Activated CD4-positive, alpha-beta T cell treated with anti-CD3 and anti-CD28 coated beads for 36 hours (primary cell): ENCODE results near the gene MED29. TPM values are rescaled to one million over a fixed set of nuclear protein-coding genes. Genes with fewer than 3 reads are reported as not detected.

Experiments used
- ATAC-seq: fragments of 200-7000 bp; cut with Tn5 transposase; one replicate; pipeline ENCODE4 v1.10.0; 2021; ENCODE audit warnings: mild to moderate bottlenecking, moderate library complexity
- CTCF ChIA-PET: fragments of 350-600 bp; sonication (Branson Sonifier 250); formaldehyde crosslinking; loops from one replicate; lab custom pipeline; 2021; ENCODE audit warnings: antibody characterized with exemption; lab: Charles Lee
- POLR2A ChIA-PET: fragments of 350-600 bp; sonication (Branson Sonifier 250); formaldehyde crosslinking; loops from one replicate; lab custom pipeline; 2021; ENCODE audit warnings: antibody characterized with exemption, inconsistent platforms; lab: Charles Lee
- DNase-seq: peaks from one replicate; pipeline ENCODE4 v3.0.0-alpha.2; 2020
- H3K27ac Mint-ChIP-seq: one replicate; pipeline ENCODE4 v1.8.0; 2021; ENCODE audit warnings: mixed read lengths
- H3K27me3 Mint-ChIP-seq: one replicate; pipeline ENCODE4 v1.8.0; 2021; ENCODE audit warnings: mixed read lengths
- H3K36me3 Mint-ChIP-seq: one replicate; pipeline ENCODE4 v1.8.0; 2021; ENCODE audit warnings: low read depth, mixed read lengths
- H3K4me1 Mint-ChIP-seq: one replicate; pipeline ENCODE4 v1.8.0; 2021; ENCODE audit warnings: mixed read lengths
- H3K4me3 Mint-ChIP-seq: one replicate; pipeline ENCODE4 v1.8.0; 2021; ENCODE audit warnings: mild to moderate bottlenecking, moderate library complexity, mixed read lengths
- H3K9me3 Mint-ChIP-seq: one replicate; pipeline ENCODE4 v1.8.0; 2021; ENCODE audit warnings: low read depth, mixed read lengths
- intact Hi-C, 2 experiments: fragments of 100-400 bp; cut with DNase I in 1 of 2; cut with micrococcal nuclease in 1 of 2; formaldehyde crosslinking; loops; one replicate each; pipeline versions ENCODE4 v1.14.2 to v1.15.1; 2022 to 2024; cut with DNase I, micrococcal nuclease
- microRNA-seq: library from miRNA; unstranded; fragments of <30 nt; microRNA quantifications from one replicate; pipeline ENCODE4 v1.2.0, GENCODE V29; 2021; ENCODE audit warnings: borderline replicate concordance
- total RNA-seq, 2 experiments: library from RNA; stranded (reverse); gene quantifications; one replicate each; pipeline ENCODE4 v1.2.3, GENCODE V29; 2021

MED29 gene
- total RNA-seq, 2 experiments from 2014 or later: 24.0 to 34.6 TPM

GRCh38 chr19:39445196-39446111, 54.3 kb downstream of the MED29 start, which contains the start of gene SUPT5H:
TSS of gene SUPT5H (plus strand) at chr19:39445582. CDS start at chr19:39445891, 309 bp downstream.
- ChIA-PET POLR2A (interaction anchor here (0.7 to 3.8 kb wide), 5 partner anchors 9 to 103 kb away, joined by 3 to 50 read pairs (median 4); partner anchors contain the start of genes RPS16 and SAMD4B), CTCF (interaction anchor here (0.6 to 2.3 kb wide), 12 partner anchors 10 to 1332 kb away, joined by 3 to 9 read pairs (median 3); partner anchors contain the start of genes DLL3, EID2B and RPS16)
- peak; percentile 99 for DNase-seq
- Mint-ChIP-seq H3K27ac (peak within 1 kb of the TSS; percentile 100), H3K36me3 (peaks cover 43% of the 10 kb centered on the region), H3K4me1 (peaks cover 42% of the 10 kb centered on the region), H3K4me3 (peak within 1 kb of the TSS; percentile 100), H3K27me3 (no peaks in the 10 kb centered on the region), H3K9me3 (no peaks in the 10 kb centered on the region)
- peak; percentile 89 for ATAC-seq
- intact Hi-C loops: loop anchor here (1.0 to 10.0 kb wide), 16 partner anchors 9 to 903 kb away; partner anchors contain the start of genes TIMM50 (in 2 of the 2), C19orf47 (in 1 of the 2), DYRK1B (in 1 of the 2) and EID2 (in 1 of the 2)

GRCh38 chr19:39446365-39447084, 55.3 kb downstream of the MED29 start:
- DNase-seq: no peak
- Mint-ChIP-seq H3K27ac (peak overlapping the region; percentile 100), H3K4me1 (peaks cover 49% of the 10 kb centered on the region), H3K9me3 (no peaks in the 10 kb centered on the region), H3K27me3 (no peaks in the 10 kb centered on the region), H3K36me3 (peaks cover 48% of the 10 kb centered on the region), H3K4me3 (peak overlapping the region; percentile 100)
- intact Hi-C loops: loop anchor here (2.0 to 10.0 kb wide), 4 partner anchors 34 to 400 kb away; partner anchors contain the start of genes DYRK1B (in 1 of the 2), FBL (in 1 of the 2) and TIMM50 (in 1 of the 2)
- ATAC-seq: no peak
- ChIA-PET CTCF (interaction anchor here (0.6 to 2.3 kb wide), 10 partner anchors 15 to 324 kb away, joined by 3 to 9 read pairs (median 5); partner anchors contain the start of genes EID2B and PLEKHG2), POLR2A (interaction anchor here (0.7 to 3.8 kb wide), 6 partner anchors 11 to 86 kb away, joined by 3 to 50 read pairs (median 5); partner anchors contain the start of genes MED29, PAF1 and RPS16)

GRCh38 chr19:39448271-39448670, 57.1 kb downstream of the MED29 start:
- peaks cover 64% of the 10 kb centered on the region for H3K4me1 Mint-ChIP-seq

GRCh38 chr19:39449116-39449797, 58.1 kb downstream of the MED29 start:
- CTCF ChIA-PET: interaction anchor here (0.7 to 2.3 kb wide), 4 partner anchors 9 to 327 kb away, joined by 4 to 7 read pairs (median 4); partner anchors contain the start of genes EID2B and RPS16
- DNase-seq (peak; percentile 55), ATAC-seq (peak; percentile 10)
- Mint-ChIP-seq H3K27ac (peak overlapping the region; percentile 100), H3K9me3 (no peaks in the 10 kb centered on the region), H3K36me3 (peaks cover 68% of the 10 kb centered on the region), H3K4me1 (peaks cover 65% of the 10 kb centered on the region), H3K27me3 (no peaks in the 10 kb centered on the region), H3K4me3 (peak overlapping the region; percentile 100)
- intact Hi-C loops: loop anchor here in 1 of 2 experiments (5.0 to 10.0 kb wide), 2 partner anchors 316 to 383 kb away; partner anchors contain the start of gene DYRK1B
- POLR2A ChIA-PET: interaction anchor here (0.6 to 1.8 kb wide), 7 partner anchors 11 to 59 kb away, joined by 3 to 5 read pairs (median 4); partner anchors contain the start of gene RPS16

More at GRCh38 chr19:39448271-39448670, 57.1 kb downstream of the MED29 start:
- POLR2A ChIA-PET: interaction anchor here (0.6 to 1.8 kb wide), 9 partner anchors 12 to 55 kb away, joined by 3 to 5 read pairs (median 4); partner anchors contain the start of gene RPS16
- Mint-ChIP-seq H3K9me3 (no peaks in the 10 kb centered on the region), H3K36me3 (peaks cover 63% of the 10 kb centered on the region), H3K27ac (peak overlapping the region; percentile 100), H3K4me3 (peak overlapping the region; percentile 100), H3K27me3 (no peaks in the 10 kb centered on the region)
- no peak for ATAC-seq
- intact Hi-C loops: loop anchor here in 1 of 2 experiments (5.0 to 10.0 kb wide), 2 partner anchors 317 to 384 kb away; partner anchors contain the start of gene DYRK1B
- DNase-seq: peak; percentile 72
- CTCF ChIA-PET: interaction anchor here (0.6 to 2.3 kb wide), 9 partner anchors 8 to 84 kb away, joined by 3 to 7 read pairs (median 4); partner anchors contain the start of genes EID2B, PLEKHG2 and RPS16

Small RNAs within 50 kb of the gene (microRNA-seq; reads per million reads assigned to microRNA genes)
- not detected for gene MIR4530

Other genes starting within 250 kb of the MED29 start
- gene NCCRP1, start 194.4 kb upstream of the MED29 start, total RNA-seq: not detected
- gene SYCN, start 187.1 kb upstream of the MED29 start, total RNA-seq: not detected
- under 1 TPM; 0.34 to 0.53 TPM for gene IFNL3, start 146.4 kb upstream of the MED29 start, total RNA-seq
- not detected for gene IFNL4, start 142.5 kb upstream of the MED29 start, total RNA-seq
- gene IFNL2, start 123.0 kb upstream of the MED29 start, total RNA-seq: not detected
- gene IFNL1, start 95.0 kb upstream of the MED29 start, total RNA-seq: under 1 TPM; 0.50 to 0.51 TPM
- gene LRFN1, start 70.5 kb upstream of the MED29 start, total RNA-seq: 1 to 10 TPM; 5.3 to 5.4 TPM
- gene GMFG, start 55.3 kb upstream of the MED29 start, total RNA-seq: 100 to 1,000 TPM; 231 to 333 TPM
- gene SAMD4B, start 49.0 kb upstream of the MED29 start, total RNA-seq: 10 to 100 TPM; 45.2 to 46.9 TPM
- gene PAF1, start 272 bp upstream of the MED29 start, total RNA-seq: 10 to 100 TPM; 40.4 to 54.2 TPM
- gene ZFP36, start 15.5 kb downstream of the MED29 start, total RNA-seq: 10 to 100 TPM; 69.1 to 69.3 TPM
- gene PLEKHG2, start 21.3 kb downstream of the MED29 start, total RNA-seq: 10 to 100 TPM; 46.0 to 65.5 TPM
- gene RPS16, start 44.6 kb downstream of the MED29 start, total RNA-seq: 1,000 to 10,000 TPM; 3,146 to 3,331 TPM
- gene SUPT5H, start 54.2 kb downstream of the MED29 start, total RNA-seq: 100 to 1,000 TPM; 157 to 165 TPM
- 100 to 1,000 TPM in 1 of 2 experiments, 10 to 100 TPM in 1; 99.4 to 126 TPM for gene TIMM50, start 89.5 kb downstream of the MED29 start, total RNA-seq
- under 1 TPM; 0.72 to 0.94 TPM for gene DLL3, start 107.6 kb downstream of the MED29 start, total RNA-seq
- gene SELENOV, start 123.8 kb downstream of the MED29 start, total RNA-seq: not detected
- 1 to 10 TPM; 1.4 to 3.5 TPM for gene EID2B, start 141.5 kb downstream of the MED29 start, total RNA-seq
- 10 to 100 TPM in 1 of 2 experiments, 1 to 10 TPM in 1; 9.0 to 10.7 TPM for gene EID2, start 148.8 kb downstream of the MED29 start, total RNA-seq
- not detected for gene LGALS13, start 211.1 kb downstream of the MED29 start, total RNA-seq